T-helper 2 cell treated with Interferon-gamma antibody and Interleukin-4, amounts not matched to agents 100 ng/mL and 5 ng/mL, for 36 hours (primary cell): ENCODE results near the gene SMOC2. TPM values are rescaled to one million over a fixed set of nuclear protein-coding genes. Genes with fewer than 3 reads are reported as not detected.

Experiments used
- intact Hi-C: fragments of 100-400 bp; cut with micrococcal nuclease; formaldehyde crosslinking; loops from one replicate; pipeline ENCODE4 v1.15.1; 2023
- total RNA-seq: library from RNA; stranded (reverse); gene quantifications from 2 replicates; pipeline ENCODE4 v1.2.3, GENCODE V29; 2022

The SMOC2 gene
- total RNA-seq, 1 donor from 2014 or later: not detected

DNA sequence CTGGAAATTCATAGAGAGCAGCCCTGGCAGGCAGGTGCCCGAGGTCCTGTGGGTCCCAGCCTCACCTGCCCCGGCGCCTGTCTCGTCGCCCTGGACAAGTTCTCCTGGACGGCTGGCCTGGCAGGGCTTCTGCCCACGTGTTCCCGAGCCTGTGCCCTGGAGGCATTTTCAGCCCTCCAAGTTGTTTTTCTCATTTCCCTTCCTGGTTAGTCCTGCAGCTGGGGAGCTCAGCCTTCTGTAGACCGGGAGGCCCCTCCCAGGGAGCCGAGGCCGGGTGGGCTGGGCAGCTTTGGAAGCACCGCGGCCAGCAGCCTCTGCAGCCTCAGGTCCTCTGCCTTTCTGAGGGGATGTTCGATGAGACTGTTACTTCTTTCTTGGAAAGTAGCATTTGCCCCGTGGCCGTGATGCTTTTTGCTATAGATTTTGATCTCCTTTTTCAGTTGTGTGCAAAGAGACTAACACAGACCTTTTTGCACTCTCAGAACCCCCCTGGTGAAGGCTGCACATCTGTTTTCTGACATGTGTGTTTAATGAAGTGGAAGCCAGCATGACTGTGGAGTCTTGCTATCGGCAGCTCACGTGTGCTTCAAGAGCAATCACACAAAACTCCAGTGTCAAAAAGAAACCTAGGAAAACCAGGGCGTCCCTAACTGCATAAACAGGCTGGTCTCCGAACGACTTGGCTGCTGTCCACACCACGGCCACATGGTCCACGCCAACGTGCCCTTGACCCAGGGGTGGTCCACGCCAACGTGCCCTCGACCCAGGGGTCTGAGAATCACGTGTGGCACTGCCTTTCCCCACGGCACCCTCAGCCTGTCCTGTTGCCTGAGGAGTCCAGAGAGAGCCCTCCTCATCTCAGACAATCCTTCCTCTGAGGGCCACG is 207.5 kb downstream of the SMOC2 start:
- intact Hi-C loops: no loop called here

DNA sequence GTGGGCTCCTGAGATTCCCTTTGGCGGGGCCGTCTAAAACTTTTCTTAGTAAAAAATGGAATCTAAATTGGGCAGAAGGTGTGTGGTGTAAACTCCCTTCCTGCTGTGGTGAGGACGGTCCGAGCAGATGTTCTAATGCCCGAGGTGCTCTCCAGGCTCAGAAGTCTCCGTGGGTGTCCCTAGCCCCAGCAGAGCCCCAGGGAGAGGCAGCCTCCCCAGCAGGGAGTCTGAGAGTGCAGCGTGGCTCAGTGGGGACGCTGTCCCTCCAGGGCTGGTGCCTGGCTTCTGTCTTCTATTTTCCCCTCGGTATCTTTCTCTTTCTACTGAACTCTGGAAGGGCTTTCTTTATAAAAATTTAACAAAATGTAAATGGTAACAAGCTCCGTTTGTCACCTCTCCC is 208.2 kb downstream of the SMOC2 start:
- intact Hi-C loops: no loop called here

DNA sequence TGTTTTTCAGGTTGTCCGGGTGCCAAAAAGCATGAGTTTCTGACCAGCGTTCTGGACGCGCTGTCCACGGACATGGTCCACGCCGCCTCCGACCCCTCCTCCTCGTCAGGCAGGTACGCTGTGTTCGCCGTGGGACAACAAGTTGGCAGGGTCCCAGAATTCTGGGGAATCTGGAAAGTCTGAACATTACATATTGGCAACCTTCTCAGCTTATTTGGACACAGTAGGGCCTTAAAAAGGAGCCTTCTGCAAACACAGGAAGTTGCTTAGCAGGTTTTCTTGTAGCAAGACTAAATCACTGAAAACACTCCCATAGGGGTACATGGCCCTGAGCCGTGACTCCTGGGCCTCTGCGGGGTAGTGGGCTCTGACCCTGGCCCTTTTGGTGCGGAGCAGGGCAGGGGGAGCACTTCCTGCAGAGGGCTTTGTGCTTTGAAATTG is 209.7 kb downstream of the SMOC2 start:
- intact Hi-C loops: no loop called here

DNA sequence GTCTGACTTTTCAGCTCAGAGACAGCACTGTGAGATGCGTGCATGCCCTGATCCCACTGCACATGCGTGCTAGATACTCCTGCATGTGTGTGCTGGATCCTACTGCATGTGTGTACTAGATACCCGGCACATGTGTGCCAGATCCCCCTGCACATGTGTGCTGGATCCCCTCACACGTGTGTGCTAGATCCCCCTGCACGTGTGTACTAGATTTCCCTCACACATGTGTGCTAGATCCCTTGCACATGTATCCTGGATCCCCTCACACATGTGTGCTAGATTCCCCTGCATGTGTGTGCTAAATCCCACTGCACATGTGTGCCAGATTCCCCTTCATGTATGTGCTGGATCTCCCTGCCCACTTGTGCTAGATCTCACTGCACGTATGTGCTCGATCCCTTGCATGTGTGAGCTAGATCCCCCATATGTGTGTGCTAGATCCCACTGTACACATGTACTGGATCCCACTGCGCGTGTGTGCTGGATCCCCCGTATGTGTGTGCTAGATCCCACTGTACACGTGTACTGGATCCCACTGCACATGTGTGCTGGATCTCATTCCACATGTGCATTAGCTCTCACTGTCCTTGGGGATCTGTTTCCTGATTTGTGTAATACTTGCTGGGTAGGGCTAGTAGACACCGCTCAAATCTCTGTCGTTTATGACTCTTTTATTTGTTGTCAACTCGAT is 214.6 kb downstream of the SMOC2 start:
- intact Hi-C loops: no loop called here

DNA sequence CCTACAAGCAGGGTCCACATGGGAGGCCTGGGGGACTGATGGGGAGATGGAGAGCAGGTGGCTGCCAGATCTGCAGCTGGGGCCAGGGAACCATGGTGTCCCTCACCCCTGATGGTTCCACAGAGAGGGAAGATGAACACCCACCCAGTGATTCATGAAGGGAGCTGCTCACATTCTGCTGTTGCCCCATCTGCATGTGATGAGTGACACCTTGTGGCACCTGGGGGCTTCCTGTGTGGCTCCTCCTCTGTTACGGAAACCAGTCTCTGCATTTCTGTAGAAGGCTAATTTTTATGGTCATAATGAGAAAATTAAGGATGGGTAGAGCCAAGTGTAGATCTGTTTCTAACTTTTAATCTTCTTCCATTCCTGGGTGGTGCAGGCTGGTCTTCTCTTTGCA is 217.1 kb downstream of the SMOC2 start:
- intact Hi-C loops: no loop called here

DNA sequence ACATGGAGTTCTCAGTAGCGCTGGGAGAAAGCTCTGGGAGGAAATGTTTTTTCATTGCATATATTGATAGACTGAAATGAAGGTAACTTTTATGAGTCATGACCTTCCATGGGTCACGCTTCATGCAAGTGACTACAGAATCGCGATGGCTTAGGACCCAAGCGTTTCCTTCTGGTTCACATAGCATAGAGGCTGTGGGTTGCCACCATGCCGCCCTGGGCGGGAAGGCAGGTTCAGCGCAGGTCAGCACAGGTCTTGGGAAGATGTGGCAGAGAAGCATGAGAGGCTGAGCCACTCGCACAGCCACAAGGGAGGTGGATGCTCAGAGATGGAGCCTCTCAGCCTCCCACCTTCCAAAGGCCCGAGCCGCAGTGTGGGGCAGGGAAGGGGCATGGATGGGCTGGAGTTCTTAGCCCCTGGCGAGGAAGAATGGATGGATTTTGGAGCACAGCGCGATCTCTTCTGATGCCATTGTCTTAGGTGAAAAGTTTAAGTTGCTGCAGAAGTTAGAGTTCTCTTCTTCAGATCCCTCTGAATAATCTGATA is 219.5 kb downstream of the SMOC2 start:
- intact Hi-C loops: no loop called here

DNA sequence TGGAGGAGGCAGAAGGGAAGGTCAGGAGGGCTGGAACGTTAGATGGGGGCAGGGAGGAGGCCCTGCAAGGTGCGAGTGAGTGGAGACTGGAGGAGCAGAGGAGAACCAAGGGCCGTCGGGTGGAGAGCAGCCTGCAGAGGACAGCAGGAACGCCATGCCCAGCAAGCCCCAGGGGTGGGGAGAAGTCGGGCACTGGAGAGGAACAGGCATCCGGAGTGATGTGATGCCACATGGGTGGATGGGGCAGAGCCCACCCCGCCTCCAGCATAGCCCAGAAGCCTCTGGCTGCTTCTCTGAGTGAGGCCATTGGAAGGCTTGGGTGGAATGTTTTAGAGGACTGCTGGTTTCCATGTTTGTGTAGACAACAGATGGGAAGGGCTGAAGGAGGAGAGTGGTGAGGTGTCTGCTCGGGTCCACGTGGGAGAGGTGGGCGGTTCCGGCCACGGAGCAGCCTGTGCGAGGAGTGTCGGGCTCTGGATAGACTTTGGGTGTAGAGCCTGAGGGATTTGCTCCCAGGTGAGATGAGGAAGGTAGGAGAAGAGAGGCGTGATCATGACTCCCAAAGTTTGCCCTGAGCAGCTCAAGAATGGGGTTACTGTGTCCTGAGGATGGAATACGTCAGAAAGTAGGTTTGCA is 221.4 kb downstream of the SMOC2 start:
- intact Hi-C loops: no loop called here

DNA sequence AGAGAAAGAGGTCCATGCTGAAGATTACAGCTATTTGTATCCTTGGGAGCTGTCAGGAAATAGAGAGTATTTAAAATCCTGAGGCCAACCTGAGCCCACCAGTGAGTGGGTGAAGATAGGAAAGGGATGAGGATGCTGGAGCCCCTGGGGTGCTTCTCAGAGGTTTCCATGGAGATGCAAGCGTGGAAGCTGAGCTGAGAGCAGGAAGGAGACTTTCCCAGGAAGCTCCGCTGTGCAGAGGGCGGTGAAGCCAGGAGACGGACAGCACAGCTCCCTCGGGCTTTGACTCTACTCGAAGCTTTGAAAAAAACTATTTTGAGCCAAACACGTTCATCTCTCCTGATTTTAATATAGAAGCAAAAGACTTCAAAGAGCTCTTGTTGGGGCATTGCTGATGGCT is 222.1 kb downstream of the SMOC2 start:
- intact Hi-C loops: no loop called here

DNA sequence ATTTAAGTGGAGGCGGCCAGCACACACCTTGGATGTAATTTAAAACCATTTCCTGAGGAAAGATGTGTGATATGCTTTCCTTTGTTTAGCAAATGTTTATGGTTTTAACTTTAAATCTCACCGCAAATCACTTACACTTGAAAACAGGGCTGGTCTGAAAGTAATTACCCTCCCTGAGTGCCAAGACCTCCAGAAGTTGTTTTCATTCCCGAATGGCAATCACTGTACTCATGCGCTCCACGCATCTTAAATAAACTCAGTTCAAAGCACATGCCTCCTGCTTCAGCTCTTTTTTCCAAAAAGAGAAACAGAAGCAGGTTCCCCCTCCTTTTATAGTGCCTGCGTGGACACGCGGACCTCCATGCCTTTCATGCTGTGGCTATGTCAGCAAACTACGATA is 224.0 kb downstream of the SMOC2 start:
- intact Hi-C loops: no loop called here

DNA sequence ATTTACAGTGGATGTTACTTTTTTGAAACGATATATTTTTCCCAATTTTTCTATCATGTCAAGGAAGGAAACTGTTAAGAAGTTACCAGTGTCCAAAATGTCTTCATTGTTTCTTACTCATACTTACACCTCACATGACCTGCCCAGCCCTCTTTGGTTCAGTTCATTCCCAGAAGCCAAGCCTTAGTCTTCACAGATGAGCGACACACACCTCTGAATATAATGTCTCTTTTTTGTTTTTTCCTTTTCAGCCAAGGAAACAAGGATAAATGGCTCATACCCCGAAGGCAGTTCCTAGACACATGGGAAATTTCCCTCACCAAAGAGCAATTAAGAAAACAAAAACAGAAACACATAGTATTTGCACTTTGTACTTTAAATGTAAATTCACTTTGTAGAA is 225.2 kb downstream of the SMOC2 start:
- intact Hi-C loops: no loop called here

DNA sequence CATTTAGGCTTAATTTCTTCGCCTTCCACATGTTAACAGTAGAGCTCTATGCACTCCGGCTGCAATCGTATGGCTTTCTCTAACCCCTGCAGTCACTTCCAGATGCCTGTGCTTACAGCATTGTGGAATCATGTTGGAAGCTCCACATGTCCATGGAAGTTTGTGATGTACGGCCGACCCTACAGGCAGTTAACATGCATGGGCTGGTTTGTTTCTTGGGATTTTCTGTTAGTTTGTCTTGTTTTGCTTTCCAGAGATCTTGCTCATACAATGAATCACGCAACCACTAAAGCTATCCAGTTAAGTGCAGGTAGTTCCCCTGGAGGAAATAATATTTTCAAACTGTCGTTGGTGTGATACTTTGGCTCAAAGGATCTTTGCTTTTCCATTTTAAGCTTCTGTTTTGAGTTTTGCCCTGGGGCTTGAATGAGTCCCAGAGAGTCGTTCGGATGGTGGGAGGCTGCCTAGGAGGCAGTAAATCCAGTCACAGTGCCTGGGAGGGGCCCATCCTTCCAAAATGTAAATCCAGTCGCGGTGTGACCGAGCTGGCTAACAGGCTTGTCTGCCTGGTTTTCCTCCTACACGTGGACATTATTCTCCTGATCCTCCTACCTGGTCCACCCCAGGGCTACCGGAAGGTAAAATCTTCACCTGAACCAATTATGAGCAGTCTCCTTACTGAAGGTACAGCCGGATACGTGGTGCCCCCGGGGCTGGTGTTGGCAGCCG is 225.9 kb downstream of the SMOC2 start:
- intact Hi-C loops: no loop called here

DNA sequence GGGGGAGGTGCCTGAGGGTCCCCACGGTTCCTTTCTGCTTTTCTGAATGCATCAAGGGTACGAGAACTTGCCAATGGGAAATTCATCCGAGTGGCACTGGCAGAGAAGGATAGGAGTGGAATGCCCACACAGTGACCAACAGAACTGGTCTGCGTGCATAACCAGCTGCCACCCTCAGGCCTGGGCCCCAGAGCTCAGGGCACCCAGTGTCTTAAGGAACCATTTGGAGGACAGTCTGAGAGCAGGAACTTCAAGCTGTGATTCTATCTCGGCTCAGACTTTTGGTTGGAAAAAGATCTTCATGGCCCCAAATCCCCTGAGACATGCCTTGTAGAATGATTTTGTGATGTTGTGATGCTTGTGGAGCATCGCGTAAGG is 226.4 kb downstream of the SMOC2 start:
- intact Hi-C loops: no loop called here

DNA sequence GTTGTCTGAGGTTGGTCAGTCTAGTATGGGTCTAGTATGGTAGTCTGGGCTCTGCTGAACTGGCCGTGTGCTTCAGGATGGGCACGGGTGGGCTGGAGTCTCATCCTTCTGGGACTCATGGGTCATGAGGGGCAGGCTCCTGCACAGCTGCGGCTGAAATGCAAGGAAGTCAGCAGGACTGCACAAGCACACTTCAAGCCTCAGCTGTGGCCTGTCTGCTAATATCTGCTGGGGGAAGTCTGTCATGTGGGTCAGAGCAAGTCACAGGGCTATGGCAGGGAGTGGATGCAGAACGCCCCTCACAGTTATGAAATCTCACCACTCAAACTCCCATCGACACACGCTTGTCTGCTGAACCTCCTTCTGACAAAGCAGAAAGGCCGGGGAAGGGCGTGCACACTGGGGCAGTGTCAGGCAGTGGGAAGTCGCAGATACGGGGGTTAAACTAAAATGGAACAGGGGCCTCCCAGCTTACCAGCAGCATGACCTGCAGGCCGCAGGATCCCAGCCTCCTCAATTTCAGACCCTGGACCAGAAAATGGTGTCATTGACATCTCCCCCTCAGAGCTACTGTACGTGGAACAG is 229.5 kb downstream of the SMOC2 start:
- intact Hi-C loops: no loop called here

DNA sequence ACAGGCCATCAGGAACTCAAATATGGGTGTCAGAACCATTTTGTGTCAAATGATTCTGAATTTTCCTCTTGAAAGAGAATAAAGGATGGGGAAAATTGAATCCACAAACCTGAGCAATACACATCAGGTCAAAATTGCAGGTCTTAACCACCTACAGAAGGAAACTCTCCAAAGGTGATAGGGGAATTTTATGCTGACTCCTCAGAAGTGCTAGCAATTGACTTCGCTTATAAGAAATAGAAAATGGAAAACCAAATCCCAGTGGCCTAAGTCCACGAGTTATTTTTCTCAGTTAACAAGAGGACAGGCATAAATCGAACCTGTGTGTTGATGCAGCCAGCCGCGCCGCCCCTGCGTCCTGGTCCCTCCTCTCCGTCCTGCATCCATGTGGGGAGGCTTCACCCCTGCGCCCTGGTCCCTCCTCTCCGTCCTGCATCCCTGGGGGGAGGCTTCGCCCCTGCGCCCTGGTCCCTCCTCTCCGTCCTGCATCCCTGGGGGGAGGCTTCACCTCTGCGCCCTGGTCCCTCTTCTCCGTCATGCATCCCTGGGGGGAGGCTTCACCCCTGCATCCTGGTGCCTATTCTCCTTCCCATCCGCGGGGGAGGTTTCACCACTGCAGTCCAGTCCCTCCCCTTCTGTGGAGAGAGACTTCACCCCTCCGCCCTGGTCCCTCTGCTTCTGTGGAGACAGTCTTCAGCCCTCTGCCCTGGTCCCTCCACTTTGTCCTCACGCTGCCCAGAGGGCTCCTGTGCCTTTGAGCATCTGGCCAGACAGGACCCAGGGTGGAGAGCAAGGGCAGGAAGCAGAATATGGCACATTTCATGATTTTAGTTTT is 230.3 kb downstream of the SMOC2 start:
- intact Hi-C loops: no loop called here

DNA sequence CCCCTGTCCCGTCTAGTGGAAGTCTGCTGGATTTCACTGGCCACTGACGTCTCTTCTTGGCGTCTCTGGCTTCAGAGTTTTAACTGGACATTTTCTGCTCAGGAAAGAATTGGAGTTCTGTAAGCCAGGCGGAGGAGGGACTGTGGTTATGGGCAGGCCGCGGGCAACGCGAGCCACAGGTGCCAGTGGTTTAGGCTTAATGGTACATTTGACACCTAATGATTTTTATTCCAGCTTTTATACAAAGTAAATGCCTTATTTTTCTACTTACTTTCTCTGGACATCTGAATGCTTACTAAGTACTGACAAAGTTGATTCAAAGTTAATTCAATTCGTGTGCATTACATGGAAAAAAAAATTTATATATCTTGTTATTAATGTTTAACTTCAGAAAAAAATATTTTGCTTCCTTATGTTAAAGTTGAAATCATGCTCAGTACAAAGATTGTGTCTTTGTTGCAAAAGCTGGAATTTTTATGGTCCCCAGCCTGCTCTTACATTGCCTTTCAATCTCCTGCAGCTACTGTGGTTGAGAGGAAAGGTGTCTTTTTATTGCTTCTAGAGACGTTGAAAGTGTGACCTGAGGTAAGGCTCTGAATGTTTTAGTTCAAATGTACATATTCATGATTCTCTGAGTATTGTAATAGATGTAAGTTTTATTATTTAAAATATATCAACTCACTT is 231.0 kb downstream of the SMOC2 start:
- intact Hi-C loops: no loop called here

DNA sequence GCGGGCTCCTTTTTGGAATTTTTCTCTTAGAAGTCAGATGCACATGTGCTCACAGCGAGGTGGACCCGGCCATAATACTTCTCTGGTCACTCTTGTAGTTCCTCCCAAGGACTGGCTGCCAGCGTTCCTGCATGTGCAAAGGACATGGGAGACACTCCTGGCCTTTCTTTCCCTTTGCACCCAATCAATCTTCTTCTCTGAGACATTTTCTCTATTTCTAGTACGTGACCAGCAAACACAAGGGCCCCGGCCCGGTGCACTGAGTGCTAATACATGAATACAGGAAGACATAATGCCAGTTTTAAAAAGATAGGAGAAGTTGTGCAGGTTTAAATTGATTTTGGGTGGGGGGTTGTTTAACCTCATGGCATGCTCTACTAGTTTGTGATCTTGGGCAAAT is 233.6 kb downstream of the SMOC2 start:
- intact Hi-C loops: no loop called here

DNA sequence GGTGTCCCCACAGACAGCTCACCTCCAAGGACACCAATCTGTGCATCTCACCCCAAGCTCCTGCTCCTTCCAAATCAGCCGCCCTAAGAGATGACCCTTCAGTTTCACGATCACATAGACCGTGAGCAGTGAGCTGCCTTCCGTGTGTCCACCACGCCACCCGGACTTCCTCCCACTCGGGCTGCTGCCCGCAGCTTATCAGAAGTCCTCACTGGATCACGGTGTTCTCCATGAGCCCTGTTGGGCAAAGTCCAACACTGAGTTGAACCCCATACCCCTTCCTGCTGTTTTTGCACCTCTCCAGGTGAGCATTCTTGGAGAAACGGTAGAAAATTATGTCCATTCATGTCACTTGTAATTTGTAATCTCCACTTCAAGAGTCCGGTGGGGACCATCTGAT is 234.4 kb downstream of the SMOC2 start:
- intact Hi-C loops: no loop called here

DNA sequence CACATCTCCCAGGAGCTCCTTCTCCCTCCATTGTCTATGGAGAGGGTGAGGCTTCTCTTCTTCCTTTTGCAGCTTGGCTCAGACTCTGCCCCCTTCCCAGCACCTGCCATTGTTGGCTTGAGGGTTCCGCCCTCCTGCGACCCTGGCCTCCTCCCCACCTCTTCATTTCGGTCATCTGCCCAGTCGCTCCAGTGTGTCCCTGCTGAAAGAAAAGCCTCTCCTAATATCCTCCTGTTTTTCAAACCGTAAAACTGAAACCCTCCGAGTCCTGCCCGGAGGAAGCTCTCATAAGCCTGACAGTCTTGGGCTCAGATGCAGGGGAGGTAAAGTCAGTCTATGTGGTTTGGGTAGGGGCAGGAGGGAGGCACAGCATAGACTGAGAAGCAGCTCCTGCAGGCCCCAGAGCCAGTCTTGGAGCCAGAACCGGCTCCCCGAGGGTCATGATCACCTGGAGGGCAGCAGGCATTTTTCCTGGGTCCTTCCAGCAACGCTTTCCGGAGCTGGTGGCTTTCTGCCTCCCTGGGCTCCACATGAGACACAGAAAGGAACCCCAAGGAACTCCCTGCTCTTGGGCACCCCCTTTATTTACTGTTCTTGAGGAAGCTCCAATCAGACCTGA is 235.1 kb downstream of the SMOC2 start:
- intact Hi-C loops: no loop called here
